ENCODE results near the gene QKI.

QKI gene

GRCh38 chr6:163617549-163617948 lies 203.0 kb downstream of the QKI start:
- H3K9me3 Mint-ChIP-seq = no peaks in the 10 kb centered on the region
- no peak for DNase-seq (ENCODE audit: low spot score in 2 of 2)
- H3K4me3 Mint-ChIP-seq = no peak overlapping the region
- no peak for ATAC-seq
- H3K4me1 Mint-ChIP-seq = no peaks in the 10 kb centered on the region
- no peaks in the 10 kb centered on the region for H3K36me3 Mint-ChIP-seq
- no peak overlapping the region for H3K27ac Mint-ChIP-seq

- no peak overlapping the region for H3K4me3 Mint-ChIP-seq
These were observed 205.6 kb downstream of the QKI start for GRCh38 chr6:163620101-163620500.

GRCh38 chr6:163620670-163621330 lies 206.3 kb downstream of the QKI start:
- no peak for ATAC-seq
- no peaks in the 10 kb centered on the region for H3K36me3 Mint-ChIP-seq
- H3K9me3 Mint-ChIP-seq = no peaks in the 10 kb centered on the region
- no peak overlapping the region for H3K27ac Mint-ChIP-seq
- DNase-seq (ENCODE audit: low spot score in 2 of 2) = no peak
- H3K4me1 Mint-ChIP-seq = no peaks in the 10 kb centered on the region
- H3K4me3 Mint-ChIP-seq = no peak overlapping the region

More at GRCh38 chr6:163620101-163620500, 205.6 kb downstream of the QKI start:
- no peaks in the 10 kb centered on the region for H3K36me3 Mint-ChIP-seq
- ATAC-seq (no peak), DNase-seq (ENCODE audit: low spot score in 2 of 2) (no peak)
- H3K27ac Mint-ChIP-seq = no peak overlapping the region
- H3K9me3 Mint-ChIP-seq = no peaks in the 10 kb centered on the region
- H3K4me1 Mint-ChIP-seq = no peaks in the 10 kb centered on the region

GRCh38 chr6:163625265-163625664 lies 210.7 kb downstream of the QKI start:
- Mint-ChIP-seq H3K9me3 (no peaks in the 10 kb centered on the region), H3K27ac (no peak overlapping the region), H3K4me3 (no peak overlapping the region), H3K36me3 (no peaks in the 10 kb centered on the region), H3K4me1 (no peaks in the 10 kb centered on the region)
- no peak for ATAC-seq
- DNase-seq (ENCODE audit: low spot score in 2 of 2) = no peak

GRCh38 chr6:163626073-163626867 lies 211.8 kb downstream of the QKI start:
- Mint-ChIP-seq H3K9me3 (no peaks in the 10 kb centered on the region), H3K4me1 (no peaks in the 10 kb centered on the region)

GRCh38 chr6:163627274-163628062 lies 212.9 kb downstream of the QKI start:
- Mint-ChIP-seq H3K4me1 (no peaks in the 10 kb centered on the region), H3K27ac (no peak overlapping the region), H3K9me3 (no peaks in the 10 kb centered on the region), H3K36me3 (no peaks in the 10 kb centered on the region), H3K4me3 (no peak overlapping the region)
- peak; percentile 51 for ATAC-seq
- DNase-seq (ENCODE audit: low spot score in 2 of 2) = no peak

More at GRCh38 chr6:163626073-163626867, 211.8 kb downstream of the QKI start:
- no peak for DNase-seq (ENCODE audit: low spot score in 2 of 2)
- Mint-ChIP-seq H3K4me3 (no peak overlapping the region), H3K27ac (no peak overlapping the region), H3K36me3 (no peaks in the 10 kb centered on the region)
- no peak for ATAC-seq
